ENCODE data around the gene ATG13. TPM values are rescaled to one million over a fixed set of nuclear protein-coding genes. Genes with fewer than 3 reads are reported as not detected.
"Not testable (repeated sequence)": the region's sequence is repeated elsewhere in the genome, so short reads cannot be mapped to it uniquely, and the experiment has no call there.

The ATG13 gene
- total RNA-seq, 6 donors from 2014 or later: 54.9 to 122 (median 64.9) TPM

DNA sequence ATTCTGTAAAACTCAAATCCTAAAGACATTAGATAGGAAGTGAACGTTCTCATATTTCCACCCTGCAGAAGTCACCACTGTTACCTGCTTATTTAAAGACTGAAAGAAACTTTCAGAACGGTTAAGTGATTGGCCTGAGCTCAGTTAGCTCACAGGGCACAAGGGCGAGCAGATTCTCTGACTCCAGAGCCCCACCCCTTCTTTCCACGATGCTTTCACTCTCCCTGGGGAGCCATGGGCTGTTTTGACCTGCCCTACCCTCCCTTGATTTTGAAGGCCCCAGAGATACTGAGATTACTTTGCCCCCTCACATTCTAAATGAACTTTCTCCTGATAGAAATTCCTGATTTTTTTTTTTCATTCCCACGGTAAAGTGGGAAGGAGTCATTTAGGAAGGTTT, 49.2 kb downstream of the ATG13 start:
- H3K36me3 ChIP-seq: peaks cover 41 to 100% (median 83%) of the 10 kb centered on the region in 4 donors
- H3K27me3 ChIP-seq: no peaks in the 10 kb centered on the region
- 63 to 65% methylated on average over 5 of the region's 5 CpGs for WGBS, 2 donors
- no peaks in the 10 kb centered on the region for H3K9me3 ChIP-seq
- no peak for DNase-seq
- peak in 1 of 2 donors; percentile 76 for ATAC-seq (ENCODE audit: low FRiP score in 2 of 2)
- H3K4me1 ChIP-seq: peaks cover 0 to 10% (median 0%) of the 10 kb centered on the region in 4 donors
- H3K27ac ChIP-seq: peak overlapping the region in 1 of 4 donors; percentile 12
- H3K4me3 ChIP-seq: no peak overlapping the region
- TF ChIP-seq POLR2AphosphoS5 (IDR thresholded peaks at IDR 0.05): no peak
- no peak for TF ChIP-seq EP300 (IDR thresholded peaks at IDR 0.05)
- no peak for TF ChIP-seq POLR2A (IDR thresholded peaks at IDR 0.05)
- TF ChIP-seq, protein P1, sequence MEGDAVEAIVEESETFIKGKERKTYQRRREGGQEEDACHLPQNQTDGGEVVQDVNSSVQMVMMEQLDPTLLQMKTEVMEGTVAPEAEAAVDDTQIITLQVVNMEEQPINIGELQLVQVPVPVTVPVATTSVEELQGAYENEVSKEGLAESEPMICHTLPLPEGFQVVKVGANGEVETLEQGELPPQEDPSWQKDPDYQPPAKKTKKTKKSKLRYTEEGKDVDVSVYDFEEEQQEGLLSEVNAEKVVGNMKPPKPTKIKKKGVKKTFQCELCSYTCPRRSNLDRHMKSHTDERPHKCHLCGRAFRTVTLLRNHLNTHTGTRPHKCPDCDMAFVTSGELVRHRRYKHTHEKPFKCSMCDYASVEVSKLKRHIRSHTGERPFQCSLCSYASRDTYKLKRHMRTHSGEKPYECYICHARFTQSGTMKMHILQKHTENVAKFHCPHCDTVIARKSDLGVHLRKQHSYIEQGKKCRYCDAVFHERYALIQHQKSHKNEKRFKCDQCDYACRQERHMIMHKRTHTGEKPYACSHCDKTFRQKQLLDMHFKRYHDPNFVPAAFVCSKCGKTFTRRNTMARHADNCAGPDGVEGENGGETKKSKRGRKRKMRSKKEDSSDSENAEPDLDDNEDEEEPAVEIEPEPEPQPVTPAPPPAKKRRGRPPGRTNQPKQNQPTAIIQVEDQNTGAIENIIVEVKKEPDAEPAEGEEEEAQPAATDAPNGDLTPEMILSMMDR (IDR thresholded peaks at IDR 0.05): no peak

DNA sequence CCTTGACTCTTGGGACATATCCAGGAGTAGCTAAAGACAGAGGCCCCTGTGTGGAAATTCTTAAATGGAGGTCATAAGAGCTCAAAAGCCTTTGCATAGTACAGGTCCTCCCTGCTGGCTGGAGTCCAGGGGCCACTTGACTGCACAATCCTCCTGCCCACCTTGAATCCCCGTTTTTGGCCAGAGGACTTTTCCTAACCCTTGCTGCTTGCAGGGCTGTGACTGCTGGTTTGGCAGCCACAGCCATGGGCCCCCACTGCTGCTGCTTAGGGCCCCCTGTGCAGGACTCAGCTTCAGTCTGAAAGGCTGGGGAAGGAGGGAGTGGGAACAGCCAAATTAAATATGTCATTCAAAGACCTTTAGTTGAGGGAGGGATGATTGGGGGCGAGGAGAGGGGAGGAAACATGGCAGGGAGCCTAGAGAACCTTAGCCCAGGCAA, 49.7 kb downstream of the ATG13 start:
- ATAC-seq (ENCODE audit: low FRiP score in 2 of 2) (no peak), DNase-seq (no peak)
- H3K27me3 ChIP-seq: no peaks in the 10 kb centered on the region
- no peaks in the 10 kb centered on the region for H3K9me3 ChIP-seq
- 71 to 86% methylated on average over 2 of the region's 2 CpGs for WGBS, 2 donors
- peaks cover 0 to 15% (median 0%) of the 10 kb centered on the region in 4 donors for H3K4me1 ChIP-seq
- peaks cover 41 to 100% (median 83%) of the 10 kb centered on the region in 4 donors for H3K36me3 ChIP-seq
- TF ChIP-seq, protein P1 (IDR thresholded peaks at IDR 0.05): no peak
- TF ChIP-seq POLR2A (IDR thresholded peaks at IDR 0.05) (no peak), POLR2AphosphoS5 (IDR thresholded peaks at IDR 0.05) (no peak), EP300 (IDR thresholded peaks at IDR 0.05) (no peak)
- H3K27ac ChIP-seq: peak overlapping the region in 1 of 4 donors; percentile 12
- no peak overlapping the region for H3K4me3 ChIP-seq

DNA sequence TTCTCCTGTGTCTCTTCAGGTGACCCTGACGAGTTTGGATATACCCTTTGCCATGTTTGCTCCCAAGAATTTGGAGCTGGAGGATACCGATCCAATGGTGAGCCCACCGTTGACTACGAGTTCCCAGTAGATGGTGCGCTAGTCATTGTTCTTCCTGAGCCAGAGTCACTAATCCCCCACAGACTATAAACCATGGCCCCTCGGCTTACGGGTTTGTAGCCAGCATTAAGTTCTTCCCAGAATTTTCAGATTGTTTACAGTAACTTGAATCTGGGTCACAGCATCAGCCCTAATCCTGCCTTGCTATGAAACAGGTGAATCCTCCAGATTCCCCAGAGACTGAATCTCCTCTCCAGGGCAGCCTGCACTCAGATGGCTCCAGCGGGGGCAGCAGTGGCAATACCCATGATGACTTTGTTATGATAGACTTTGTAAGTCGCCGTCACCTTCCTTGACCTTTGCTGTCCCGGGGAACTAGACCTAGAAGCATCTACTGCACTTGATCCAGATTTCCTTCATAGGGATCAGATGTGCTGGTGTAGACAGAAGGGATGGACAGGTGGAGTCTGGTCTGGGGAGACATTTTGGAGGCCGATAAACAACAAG, 51.2 kb downstream of the ATG13 start:
- no peak for ATAC-seq (ENCODE audit: low FRiP score in 2 of 2)
- Histone ChIP-seq H3K4me3 (no peak overlapping the region), H3K27me3 (no peaks in the 10 kb centered on the region), H3K4me1 (peaks cover 0 to 16% (median under 1%) of the 10 kb centered on the region in 4 donors), H3K27ac (no peak overlapping the region), H3K9me3 (no peaks in the 10 kb centered on the region), H3K36me3 (peaks cover 38 to 100% (median 85%) of the 10 kb centered on the region in 4 donors)
- 93 to 94% methylated on average over 12 of the region's 12 CpGs for WGBS, 2 donors
- DNase-seq: no peak
- TF ChIP-seq, protein P1 (IDR thresholded peaks at IDR 0.05): no peak
- TF ChIP-seq POLR2AphosphoS5 (IDR thresholded peaks at IDR 0.05): no peak
- TF ChIP-seq EP300 (IDR thresholded peaks at IDR 0.05): no peak
- TF ChIP-seq POLR2A (IDR thresholded peaks at IDR 0.05): no peak

DNA sequence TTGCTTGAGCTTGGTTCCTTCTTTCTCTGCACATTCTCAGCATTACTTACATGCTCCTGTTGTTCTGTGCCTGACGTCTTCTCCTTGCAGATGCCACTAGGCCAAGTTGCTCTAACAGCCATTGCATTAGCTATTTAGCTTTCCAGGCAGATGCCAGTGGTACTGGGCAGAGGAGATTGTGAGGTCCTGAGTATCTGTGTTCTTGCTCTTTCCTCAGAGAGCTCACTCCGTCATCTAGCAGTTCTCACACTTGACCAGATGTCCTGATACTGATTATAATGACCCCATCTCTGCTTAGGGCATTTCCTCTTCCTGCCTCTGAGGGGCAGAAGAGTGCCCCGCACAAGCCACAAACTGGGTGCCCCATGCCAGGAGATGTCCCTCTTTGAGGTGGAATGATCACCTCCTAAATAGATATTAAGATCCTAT, 52.4 kb downstream of the ATG13 start:
- TF ChIP-seq, protein P1 (IDR thresholded peaks at IDR 0.05): peak in 1 of 6 experiments; percentile 14
- TF ChIP-seq POLR2A (IDR thresholded peaks at IDR 0.05) (no peak), EP300 (IDR thresholded peaks at IDR 0.05) (no peak)
- Histone ChIP-seq H3K9me3 (no peaks in the 10 kb centered on the region), H3K4me1 (peaks cover 8 to 25% (median 10%) of the 10 kb centered on the region in 4 donors), H3K4me3 (no peak overlapping the region), H3K36me3 (peaks cover 38 to 96% (median 80%) of the 10 kb centered on the region in 4 donors), H3K27me3 (no peaks in the 10 kb centered on the region), H3K27ac (no peak overlapping the region)
- no peak for ATAC-seq (ENCODE audit: low FRiP score in 2 of 2)
- WGBS, 2 donors: 57 to 81% methylated on average over 3 of the region's 3 CpGs
- DNase-seq: no peak

DNA sequence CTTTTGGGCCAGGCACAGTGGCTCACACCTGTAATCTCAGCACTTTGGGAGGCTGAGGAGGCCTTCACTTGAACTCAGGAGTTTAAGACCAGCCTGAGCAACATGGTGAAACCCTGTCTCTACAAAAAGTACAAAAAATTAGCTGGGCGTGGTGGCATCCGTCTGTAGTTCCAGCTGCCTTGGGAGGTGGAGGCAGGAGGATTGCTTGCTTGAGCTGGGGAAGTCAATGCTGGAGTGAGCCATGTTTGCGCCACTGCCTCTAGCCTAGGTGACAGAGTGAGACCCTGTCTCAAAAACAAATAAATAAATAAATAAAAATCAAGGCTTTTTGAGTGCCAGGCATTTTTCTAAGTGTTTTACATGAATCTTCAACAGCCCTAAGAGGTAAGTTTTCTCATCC, 53.2 kb downstream of the ATG13 start:
- Histone ChIP-seq H3K4me1 (peaks cover 16 to 33% (median 18%) of the 10 kb centered on the region in 4 donors), H3K36me3 (peaks cover 36 to 88% (median 72%) of the 10 kb centered on the region in 4 donors), H3K27ac (peak overlapping the region in 2 of 4 donors; percentile 19 to 55)
- not testable (repeated sequence) for H3K27me3 ChIP-seq; H3K4me3 ChIP-seq; H3K9me3 ChIP-seq; ATAC-seq (ENCODE audit: low FRiP score in 2 of 2); DNase-seq
- WGBS, 2 donors: 66 to 88% methylated on average over 3 of the region's 3 CpGs
